Adrenal gland (tissue), 5 donors: ENCODE measurements around the gene RNASE7.

Experiments
- POLR2A ChIP-seq, 2 donors: fragments of 450-650 bp; IDR thresholded peaks; one replicate each; pipeline ENCODE4 v1.6.1; 2017; ENCODE audit warnings: antibody characterized with exemption in 2 of 2, mild to moderate bottlenecking in 2 of 2, moderate library complexity in 1 of 2
- TF ChIP-seq, protein P1 (sequence below), 6 experiments: fragments of 450-650 bp in 4 of 6; fragments of 200-600 bp in 2 of 6; sonication (generic) in 1 of 6; IDR thresholded peaks; 1 replicate in 5 of 6; 2 replicates in 1 of 6; pipeline versions ENCODE4 v1.5.1 to v1.8.0; 2016 to 2021; ENCODE audit warnings: antibody characterized with exemption in 6 of 6, mild to moderate bottlenecking in 2 of 6, moderate library complexity in 1 of 6
- donor health status: DM: no; HTN: no; CAD: no.

DNA sequence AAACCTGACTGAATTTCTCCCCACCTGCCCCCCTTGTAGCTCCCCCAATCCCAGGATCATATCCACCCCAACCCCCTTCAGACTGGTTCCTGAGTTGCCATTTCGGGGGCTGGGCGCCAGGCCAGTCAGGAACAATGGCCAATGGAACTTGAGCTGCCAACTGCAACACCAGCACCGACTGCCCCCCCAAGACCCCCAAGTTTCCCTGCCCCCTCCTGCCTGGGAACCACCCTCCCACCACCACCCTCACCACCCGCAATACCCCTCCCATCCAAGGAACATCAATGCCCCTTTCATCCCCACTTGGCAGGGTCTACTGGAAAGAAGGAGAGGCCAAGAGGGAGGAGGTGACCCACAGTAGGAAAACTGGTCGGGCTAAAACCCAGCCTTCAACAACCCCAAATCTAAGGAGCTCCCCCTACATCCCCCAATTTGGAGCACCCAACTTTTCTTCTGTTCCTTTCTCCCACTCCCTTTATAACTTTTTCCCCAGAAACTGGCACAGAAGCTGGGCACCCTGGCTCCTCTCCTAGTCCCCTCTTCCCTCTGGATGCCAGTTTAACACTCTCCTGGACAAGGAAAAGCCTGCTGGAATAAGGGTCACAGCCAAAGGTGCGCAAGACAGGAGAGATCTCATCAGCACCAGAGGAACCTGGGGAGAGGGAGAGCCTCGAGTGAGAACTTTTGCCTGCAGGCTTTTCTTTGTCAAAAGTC, 15.7 kb upstream of the RNASE7 start:
- TF ChIP-seq, protein P1, sequence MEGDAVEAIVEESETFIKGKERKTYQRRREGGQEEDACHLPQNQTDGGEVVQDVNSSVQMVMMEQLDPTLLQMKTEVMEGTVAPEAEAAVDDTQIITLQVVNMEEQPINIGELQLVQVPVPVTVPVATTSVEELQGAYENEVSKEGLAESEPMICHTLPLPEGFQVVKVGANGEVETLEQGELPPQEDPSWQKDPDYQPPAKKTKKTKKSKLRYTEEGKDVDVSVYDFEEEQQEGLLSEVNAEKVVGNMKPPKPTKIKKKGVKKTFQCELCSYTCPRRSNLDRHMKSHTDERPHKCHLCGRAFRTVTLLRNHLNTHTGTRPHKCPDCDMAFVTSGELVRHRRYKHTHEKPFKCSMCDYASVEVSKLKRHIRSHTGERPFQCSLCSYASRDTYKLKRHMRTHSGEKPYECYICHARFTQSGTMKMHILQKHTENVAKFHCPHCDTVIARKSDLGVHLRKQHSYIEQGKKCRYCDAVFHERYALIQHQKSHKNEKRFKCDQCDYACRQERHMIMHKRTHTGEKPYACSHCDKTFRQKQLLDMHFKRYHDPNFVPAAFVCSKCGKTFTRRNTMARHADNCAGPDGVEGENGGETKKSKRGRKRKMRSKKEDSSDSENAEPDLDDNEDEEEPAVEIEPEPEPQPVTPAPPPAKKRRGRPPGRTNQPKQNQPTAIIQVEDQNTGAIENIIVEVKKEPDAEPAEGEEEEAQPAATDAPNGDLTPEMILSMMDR (IDR thresholded peaks at IDR 0.05): no peak
- peak in 1 of 2 donors; percentile 39 for TF ChIP-seq POLR2A (IDR thresholded peaks at IDR 0.05)
